Transverse colon (tissue), 4 donors: ENCODE measurements around the gene TTLL6.

ENCODE experiments used
- POLR2A ChIP-seq: fragments of 450-650 bp; IDR thresholded peaks from one replicate; pipeline ENCODE4 v1.6.1; 2016; ENCODE audit warnings: antibody characterized with exemption, mild to moderate bottlenecking, moderate library complexity
- POLR2AphosphoS5 ChIP-seq, 3 donors: sonication (generic); formaldehyde crosslinking; IDR thresholded peaks; one replicate each; pipeline ENCODE4 v1.6.1; 2016; ENCODE audit warnings: antibody characterized with exemption in 3 of 3
- TF ChIP-seq, protein P1 (sequence below), 5 experiments: fragments of 200-600 bp in 3 of 5; fragments of 450-650 bp in 2 of 5; sonication (generic) in 3 of 5; IDR thresholded peaks; 1 replicate in 2 of 5; 2 replicates in 3 of 5; pipeline ENCODE4 v1.5.1; 2016 to 2017; ENCODE audit warnings: antibody characterized with exemption in 5 of 5, inconsistent platforms in 3 of 5, mild to moderate bottlenecking in 2 of 5, moderate library complexity in 1 of 5

DNA sequence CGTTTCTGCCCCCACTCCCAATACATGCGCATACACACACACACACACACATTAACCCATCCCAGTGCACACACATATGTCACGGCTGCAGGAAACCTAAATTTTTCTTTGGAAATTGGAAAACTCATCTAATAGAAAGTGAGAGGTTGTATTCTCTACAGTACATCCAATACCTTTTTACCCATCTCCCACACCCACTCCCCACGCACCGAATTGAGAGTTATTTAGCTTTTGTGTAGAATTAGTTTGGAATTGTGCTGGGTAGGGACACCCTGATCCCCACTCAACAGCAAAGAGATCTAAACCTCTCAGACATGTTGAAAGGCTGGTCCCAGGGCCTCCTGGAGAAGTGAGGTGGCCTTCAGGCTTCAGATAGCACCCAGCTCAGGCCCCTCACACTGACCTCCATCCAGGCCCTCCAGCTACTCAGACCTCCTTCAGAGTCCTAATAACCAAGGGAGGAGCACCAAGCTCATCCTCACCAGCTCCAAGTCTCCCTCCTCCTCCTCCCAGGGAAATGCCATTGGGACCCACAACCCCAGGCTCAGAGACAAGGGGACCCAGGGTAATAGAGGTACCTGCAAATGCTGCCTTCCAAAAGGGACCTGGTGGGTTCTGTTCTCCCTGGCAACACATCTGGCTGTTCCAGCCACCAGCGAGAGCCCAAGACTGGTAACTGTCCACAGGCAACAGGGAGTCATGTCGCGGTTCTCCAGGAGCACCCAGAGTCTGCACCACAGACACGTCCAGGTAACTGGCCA lies 89.4 kb downstream of the TTLL6 start:
- TF ChIP-seq, protein P1, sequence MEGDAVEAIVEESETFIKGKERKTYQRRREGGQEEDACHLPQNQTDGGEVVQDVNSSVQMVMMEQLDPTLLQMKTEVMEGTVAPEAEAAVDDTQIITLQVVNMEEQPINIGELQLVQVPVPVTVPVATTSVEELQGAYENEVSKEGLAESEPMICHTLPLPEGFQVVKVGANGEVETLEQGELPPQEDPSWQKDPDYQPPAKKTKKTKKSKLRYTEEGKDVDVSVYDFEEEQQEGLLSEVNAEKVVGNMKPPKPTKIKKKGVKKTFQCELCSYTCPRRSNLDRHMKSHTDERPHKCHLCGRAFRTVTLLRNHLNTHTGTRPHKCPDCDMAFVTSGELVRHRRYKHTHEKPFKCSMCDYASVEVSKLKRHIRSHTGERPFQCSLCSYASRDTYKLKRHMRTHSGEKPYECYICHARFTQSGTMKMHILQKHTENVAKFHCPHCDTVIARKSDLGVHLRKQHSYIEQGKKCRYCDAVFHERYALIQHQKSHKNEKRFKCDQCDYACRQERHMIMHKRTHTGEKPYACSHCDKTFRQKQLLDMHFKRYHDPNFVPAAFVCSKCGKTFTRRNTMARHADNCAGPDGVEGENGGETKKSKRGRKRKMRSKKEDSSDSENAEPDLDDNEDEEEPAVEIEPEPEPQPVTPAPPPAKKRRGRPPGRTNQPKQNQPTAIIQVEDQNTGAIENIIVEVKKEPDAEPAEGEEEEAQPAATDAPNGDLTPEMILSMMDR (IDR thresholded peaks at IDR 0.05) = no peak
- TF ChIP-seq POLR2A = no peak
- TF ChIP-seq POLR2AphosphoS5 (IDR thresholded peaks at IDR 0.05) = no peak
